GM12864 (cell line): ENCODE results near the gene MICAL3.
"Not testable (repeated sequence)": the region's sequence is repeated elsewhere in the genome, so short reads cannot be mapped to it uniquely, and the experiment has no call there.

Source experiments
- DNase-seq: peaks from one replicate; pipeline ENCODE4 v3.0.0-alpha.2; 2011; ENCODE audit warnings: low read depth
- H3K4me3 ChIP-seq: 2 replicates; pipeline ENCODE4 v1.5.1; 2011; ENCODE audit warnings: mild to moderate bottlenecking, low read depth, low read length, control low read depth
- TF ChIP-seq, protein P1 (sequence below): IDR thresholded peaks from 2 replicates; pipeline ENCODE4 v1.5.1; 2011; ENCODE audit warnings: low read depth, mild to moderate bottlenecking, moderate library complexity, low read length, control low read depth, inconsistent platforms; ENCODE audit errors: missing control alignments

The MICAL3 gene

DNA sequence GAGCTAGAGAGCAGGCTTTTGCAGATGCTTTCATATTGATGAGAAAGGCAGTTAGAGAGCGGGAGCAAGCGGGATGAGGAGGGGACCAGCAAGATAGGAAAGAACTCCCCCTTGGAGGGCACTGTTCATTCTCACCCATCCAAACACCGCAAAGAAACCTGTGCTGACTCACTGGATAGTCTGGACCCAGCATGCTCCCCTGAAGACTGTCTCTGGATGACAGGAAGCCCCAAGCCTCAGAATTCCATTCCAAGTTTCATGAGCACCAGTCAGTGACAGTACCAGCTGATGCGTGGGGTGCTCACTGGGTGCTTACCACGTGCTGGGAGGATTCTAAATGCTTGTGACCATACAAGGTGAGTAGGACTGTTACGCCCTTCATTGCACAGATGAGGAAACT lies 34.2 kb downstream of the MICAL3 start:
- H3K4me3 ChIP-seq = no peak overlapping the region
- no peak for DNase-seq
- TF ChIP-seq, protein P1, sequence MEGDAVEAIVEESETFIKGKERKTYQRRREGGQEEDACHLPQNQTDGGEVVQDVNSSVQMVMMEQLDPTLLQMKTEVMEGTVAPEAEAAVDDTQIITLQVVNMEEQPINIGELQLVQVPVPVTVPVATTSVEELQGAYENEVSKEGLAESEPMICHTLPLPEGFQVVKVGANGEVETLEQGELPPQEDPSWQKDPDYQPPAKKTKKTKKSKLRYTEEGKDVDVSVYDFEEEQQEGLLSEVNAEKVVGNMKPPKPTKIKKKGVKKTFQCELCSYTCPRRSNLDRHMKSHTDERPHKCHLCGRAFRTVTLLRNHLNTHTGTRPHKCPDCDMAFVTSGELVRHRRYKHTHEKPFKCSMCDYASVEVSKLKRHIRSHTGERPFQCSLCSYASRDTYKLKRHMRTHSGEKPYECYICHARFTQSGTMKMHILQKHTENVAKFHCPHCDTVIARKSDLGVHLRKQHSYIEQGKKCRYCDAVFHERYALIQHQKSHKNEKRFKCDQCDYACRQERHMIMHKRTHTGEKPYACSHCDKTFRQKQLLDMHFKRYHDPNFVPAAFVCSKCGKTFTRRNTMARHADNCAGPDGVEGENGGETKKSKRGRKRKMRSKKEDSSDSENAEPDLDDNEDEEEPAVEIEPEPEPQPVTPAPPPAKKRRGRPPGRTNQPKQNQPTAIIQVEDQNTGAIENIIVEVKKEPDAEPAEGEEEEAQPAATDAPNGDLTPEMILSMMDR = no peak

DNA sequence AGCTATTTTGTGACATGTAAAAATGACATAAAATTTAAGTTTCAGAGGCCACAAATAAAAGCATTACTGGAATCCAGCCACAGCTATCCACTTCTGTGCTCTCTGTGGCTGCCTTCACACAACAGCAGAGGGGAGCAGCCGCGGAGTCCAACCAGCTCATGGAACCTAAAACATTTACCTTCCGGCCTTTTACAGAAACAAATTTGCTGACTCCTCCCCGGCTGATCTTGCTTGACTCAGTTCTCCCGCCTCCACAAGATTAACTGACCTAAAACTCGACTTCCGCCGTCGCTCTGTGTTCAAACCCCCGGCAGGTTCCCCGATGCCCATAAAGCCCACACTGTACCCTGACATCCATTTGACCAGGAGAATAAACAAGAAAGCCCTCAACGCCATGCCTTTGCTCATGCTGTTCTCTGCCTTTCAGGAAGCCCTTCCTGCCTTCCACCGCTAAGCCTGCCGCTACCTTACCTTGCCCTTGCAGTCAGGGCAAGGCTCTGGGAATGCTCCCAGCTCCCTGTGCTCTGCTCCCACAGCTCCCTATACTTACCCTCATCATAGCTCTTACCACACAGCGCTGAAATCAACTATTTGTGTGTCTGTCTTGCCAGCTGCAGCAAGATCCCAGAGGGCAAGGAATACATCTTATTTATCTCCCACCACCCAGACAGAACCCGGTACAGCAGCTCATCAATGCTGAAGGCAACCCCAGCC lies 35.4 kb downstream of the MICAL3 start:
- TF ChIP-seq, protein P1 = no peak
- H3K4me3 ChIP-seq = no peak overlapping the region
- DNase-seq = no peak

DNA sequence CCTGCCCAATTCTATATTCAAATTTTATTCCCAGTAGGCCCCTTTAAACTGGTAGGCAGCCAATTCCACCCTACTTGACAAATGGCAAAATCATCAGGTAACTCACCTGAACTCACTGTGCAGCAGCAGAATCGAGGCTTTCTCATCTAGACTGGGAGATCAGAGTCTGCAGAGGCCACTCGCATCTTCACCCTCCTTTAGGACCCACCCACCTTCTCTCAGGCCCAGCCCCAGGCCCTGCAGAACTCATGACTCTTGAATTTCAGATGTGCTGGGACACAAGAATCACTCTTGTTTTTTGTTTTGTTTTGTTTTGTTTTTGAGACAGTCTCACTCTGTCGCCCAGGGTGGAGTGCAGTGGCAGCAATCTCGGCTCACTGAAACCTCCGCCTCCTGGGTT lies 38.8 kb downstream of the MICAL3 start:
- TF ChIP-seq, protein P1 = no peak
- no peak for DNase-seq

DNA sequence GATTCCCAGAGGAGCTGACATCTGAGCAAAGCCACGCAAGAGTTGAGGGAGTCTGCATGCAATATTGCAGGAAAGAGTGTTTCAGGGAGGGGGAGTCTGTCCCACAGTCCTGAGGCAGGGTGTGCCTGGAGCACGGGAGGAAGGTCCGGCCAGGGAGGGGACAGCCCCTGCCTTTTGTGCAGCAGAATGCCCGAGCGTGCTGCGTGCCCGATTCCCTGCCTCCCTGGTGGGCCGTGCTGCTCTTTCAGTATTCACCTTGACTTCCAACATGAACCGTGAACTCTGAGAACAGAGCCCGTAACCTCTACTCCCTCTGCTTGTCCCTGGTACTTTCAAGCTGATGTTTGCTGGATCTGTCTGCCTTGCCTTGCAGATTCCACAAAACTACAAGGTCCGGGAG lies 39.3 kb downstream of the MICAL3 start:
- H3K4me3 ChIP-seq, DNase-seq: not testable (repeated sequence)

More for the DNA sequence above, 38.8 kb downstream of the MICAL3 start:
- H3K4me3 ChIP-seq = no peak overlapping the region

DNA sequence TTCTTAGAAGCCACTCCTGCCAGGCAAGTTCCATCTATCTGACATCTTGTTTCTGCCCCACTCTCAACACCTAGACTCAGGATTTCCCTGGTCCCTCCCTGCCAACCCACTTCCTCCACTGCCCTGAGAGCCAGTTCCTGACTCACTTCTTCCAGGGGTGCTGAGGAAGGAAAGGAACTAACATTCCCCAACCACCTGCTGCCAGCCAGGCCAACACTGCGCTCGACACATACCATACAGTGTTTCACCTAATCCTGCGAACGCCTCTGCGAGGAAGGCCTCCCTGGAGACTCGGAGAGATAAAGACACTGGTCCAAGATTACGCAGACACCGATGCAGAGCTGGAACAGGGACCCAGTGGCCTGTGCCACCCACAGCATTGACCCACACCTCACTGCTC lies 40.2 kb downstream of the MICAL3 start:
- DNase-seq = no peak
- TF ChIP-seq, protein P1 = no peak
- H3K4me3 ChIP-seq = no peak overlapping the region

DNA sequence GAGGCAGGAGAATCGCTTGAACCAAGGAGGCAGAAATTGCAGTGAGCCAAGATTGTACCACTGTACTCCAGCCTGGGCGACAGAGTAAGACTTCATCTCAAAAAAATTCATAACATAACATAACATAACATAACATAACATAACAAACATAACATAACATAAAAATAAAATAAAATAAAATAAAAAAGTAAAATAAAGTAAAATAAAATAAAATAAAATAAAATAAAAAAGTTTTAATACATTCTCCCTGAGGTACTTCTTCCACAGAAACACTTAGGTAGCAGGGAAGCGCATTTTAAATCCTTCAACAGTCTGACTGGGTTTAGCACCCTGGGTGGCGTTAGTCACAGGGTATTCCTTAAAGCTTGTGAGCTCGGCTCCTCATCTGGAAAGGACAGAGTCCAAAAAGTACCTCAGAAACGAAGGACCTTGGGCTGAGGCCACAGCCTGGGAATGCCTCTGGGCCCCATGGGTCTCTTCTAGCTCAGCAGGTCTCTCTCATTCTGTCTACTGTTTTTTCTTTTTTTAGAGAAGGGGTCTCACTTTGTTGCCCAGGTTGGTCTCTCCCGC lies 41.7 kb downstream of the MICAL3 start:
- no peak for DNase-seq
- TF ChIP-seq, protein P1 = no peak
- H3K4me3 ChIP-seq = no peak overlapping the region

DNA sequence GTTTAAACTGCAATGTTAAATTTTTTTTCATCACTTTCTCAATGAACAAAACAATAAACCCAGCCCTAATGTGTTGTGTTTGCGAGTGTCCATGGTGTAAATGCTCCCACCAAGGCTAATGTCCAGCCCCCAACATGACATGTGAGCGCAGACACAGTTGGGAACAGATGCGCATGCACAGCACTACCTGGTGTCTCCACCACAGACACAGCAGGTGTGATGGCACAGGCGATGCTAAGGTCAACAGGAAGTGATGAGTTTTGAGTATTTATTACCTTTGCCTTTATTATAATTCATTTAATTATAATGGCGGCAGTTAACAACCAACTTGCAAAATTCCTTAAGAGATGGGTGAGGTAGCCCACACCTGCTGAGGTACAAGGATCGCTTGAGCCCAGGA lies 42.9 kb downstream of the MICAL3 start:
- TF ChIP-seq, protein P1 = no peak
- DNase-seq = no peak
- no peak overlapping the region for H3K4me3 ChIP-seq
